ENCODE measurements around the gene CARD9.

- TF ChIP-seq CTCF (conservative IDR thresholded peaks at IDR 0.05 in 1 of 2, IDR thresholded peaks at IDR 0.05 in 1 of 2; ENCODE audit: low read depth in 1 of 2, low read length in 2 of 2) (no peak), EZH2 (IDR thresholded peaks at IDR 0.05; ENCODE audit: low read length, missing control alignments) (no peak)
Measured at GRCh38 chr9:136402067-136402466, 28.6 kb upstream of the CARD9 start.

Measured in fibroblast of lung (primary cell).